Measurements from ENCODE around the gene ORM2.

DNA sequence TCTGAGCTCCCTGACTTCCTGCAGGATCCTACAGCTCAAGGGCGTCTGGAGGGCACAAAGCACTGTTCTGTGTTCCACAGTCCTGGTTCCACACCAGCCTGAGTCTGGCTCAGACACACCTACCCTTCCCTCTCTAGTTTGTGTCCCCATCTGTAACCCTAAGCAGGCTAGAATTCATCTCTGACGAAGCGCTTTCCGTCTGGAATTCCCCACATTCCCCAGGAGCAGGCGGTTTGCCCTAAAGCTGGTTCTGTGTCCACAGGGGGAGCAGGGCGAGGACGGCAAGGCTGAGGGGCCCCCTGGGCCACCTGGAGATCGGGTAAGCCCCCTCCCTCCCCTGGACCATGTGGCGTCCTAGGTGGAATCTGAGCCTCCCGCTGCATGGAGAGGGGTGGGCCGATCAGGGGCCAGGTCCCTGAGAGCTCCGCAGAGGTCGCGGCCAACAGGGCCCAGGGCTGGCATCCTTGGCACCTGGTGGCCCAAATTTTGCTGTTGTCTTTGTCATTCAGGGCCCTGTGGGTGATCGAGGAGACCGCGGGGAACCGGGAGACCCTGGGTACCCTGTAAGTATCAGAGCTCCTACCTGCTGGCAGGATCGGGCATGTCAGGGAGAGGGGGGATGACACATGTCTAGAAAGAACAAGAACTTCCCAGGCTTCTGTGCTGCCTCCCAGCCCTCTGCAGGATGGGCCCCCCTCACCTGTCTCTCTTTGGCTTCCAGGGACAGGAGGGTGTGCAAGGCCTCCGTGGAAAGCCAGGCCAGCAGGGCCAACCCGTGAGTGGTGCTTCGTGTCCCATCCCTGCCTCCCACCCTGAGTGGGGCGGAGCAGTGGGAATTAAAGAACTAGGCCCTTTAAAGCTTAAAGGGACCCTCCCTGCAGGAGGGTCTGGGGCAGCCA is 41.2 kb upstream of the ORM2 start:
- no peak for TF ChIP-seq EP300 (IDR thresholded peaks at IDR 0.05)
- TF ChIP-seq, protein P1, sequence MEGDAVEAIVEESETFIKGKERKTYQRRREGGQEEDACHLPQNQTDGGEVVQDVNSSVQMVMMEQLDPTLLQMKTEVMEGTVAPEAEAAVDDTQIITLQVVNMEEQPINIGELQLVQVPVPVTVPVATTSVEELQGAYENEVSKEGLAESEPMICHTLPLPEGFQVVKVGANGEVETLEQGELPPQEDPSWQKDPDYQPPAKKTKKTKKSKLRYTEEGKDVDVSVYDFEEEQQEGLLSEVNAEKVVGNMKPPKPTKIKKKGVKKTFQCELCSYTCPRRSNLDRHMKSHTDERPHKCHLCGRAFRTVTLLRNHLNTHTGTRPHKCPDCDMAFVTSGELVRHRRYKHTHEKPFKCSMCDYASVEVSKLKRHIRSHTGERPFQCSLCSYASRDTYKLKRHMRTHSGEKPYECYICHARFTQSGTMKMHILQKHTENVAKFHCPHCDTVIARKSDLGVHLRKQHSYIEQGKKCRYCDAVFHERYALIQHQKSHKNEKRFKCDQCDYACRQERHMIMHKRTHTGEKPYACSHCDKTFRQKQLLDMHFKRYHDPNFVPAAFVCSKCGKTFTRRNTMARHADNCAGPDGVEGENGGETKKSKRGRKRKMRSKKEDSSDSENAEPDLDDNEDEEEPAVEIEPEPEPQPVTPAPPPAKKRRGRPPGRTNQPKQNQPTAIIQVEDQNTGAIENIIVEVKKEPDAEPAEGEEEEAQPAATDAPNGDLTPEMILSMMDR (IDR thresholded peaks at IDR 0.05) = no peak

All from tibial nerve (tissue), 4 donors.